Stimulated activated CD4-positive, alpha-beta T cell treated with anti-CD3 and anti-CD28 coated beads, TNF-alpha, amount 100 ng/mL, for 1 hour (primary cell): ENCODE results near the gene MAPKAPK3.
A peak's percentile ranks its signal among the peaks of the same experiment; 100 is the strongest.
"Not testable (repeated sequence)": the region's sequence is repeated elsewhere in the genome, so short reads cannot be mapped to it uniquely, and the experiment has no call there.

Experiments used
- DNase-seq, 3 donors: peaks; one replicate each; pipeline ENCODE4 v3.0.0-alpha.2; 2020; ENCODE audit warnings: low read depth in 3 of 3, low spot score in 1 of 3

MAPKAPK3 gene

GRCh38 chr3:50655009-50655830 is 38.3 kb downstream of the MAPKAPK3 start:
- no peak for DNase-seq

GRCh38 chr3:50656417-50657195 is 39.7 kb downstream of the MAPKAPK3 start:
- DNase-seq, result no peak

GRCh38 chr3:50657407-50657806 is 40.5 kb downstream of the MAPKAPK3 start:
- DNase-seq, result no peak

- DNase-seq, result no peak
These were observed 40.9 kb downstream of the MAPKAPK3 start for GRCh38 chr3:50657816-50658215.

- no peak for DNase-seq
These were observed 41.5 kb downstream of the MAPKAPK3 start for GRCh38 chr3:50658416-50658815.

- no peak for DNase-seq
These were observed 41.9 kb downstream of the MAPKAPK3 start for GRCh38 chr3:50658831-50659230.

GRCh38 chr3:50660386-50660785 is 43.4 kb downstream of the MAPKAPK3 start:
- no peak for DNase-seq

- no peak for DNase-seq
These were observed 44.4 kb downstream of the MAPKAPK3 start for GRCh38 chr3:50661321-50661837.

- no peak for DNase-seq
These were observed 45.5 kb downstream of the MAPKAPK3 start for GRCh38 chr3:50662408-50662807.

GRCh38 chr3:50665081-50665840 is 48.3 kb downstream of the MAPKAPK3 start:
- DNase-seq, result no peak

GRCh38 chr3:50665841-50666115 is 48.8 kb downstream of the MAPKAPK3 start:
- DNase-seq, result not testable (repeated sequence)

GRCh38 chr3:50666837-50667236 is 49.9 kb downstream of the MAPKAPK3 start:
- DNase-seq, result no peak

GRCh38 chr3:50671331-50671730 is 54.4 kb downstream of the MAPKAPK3 start:
- no peak for DNase-seq

- DNase-seq, result no peak
These were observed 55.7 kb downstream of the MAPKAPK3 start for GRCh38 chr3:50672656-50673055.

- no peak for DNase-seq
These were observed 57.0 kb downstream of the MAPKAPK3 start for GRCh38 chr3:50673931-50674330.

GRCh38 chr3:50674349-50675178 is 57.6 kb downstream of the MAPKAPK3 start, which contains the start of gene DOCK3:
Gene DOCK3 (plus strand): TSS chr3:50674927. CDS start chr3:50675264, 337 bp downstream.
- DNase-seq, result peak in 2 of 3 donors; percentile 29 to 53

- peak in 2 of 3 donors; percentile 7 to 54 for DNase-seq
These were observed 58.5 kb downstream of the MAPKAPK3 start for GRCh38 chr3:50675179-50676030.

- DNase-seq, result no peak
These were observed 59.2 kb downstream of the MAPKAPK3 start for GRCh38 chr3:50676031-50676705.

- DNase-seq, result no peak
These were observed 70.3 kb downstream of the MAPKAPK3 start for GRCh38 chr3:50687127-50687751.
